Measurements from ENCODE around the gene ADGRG1. TPM values are rescaled to one million over a fixed set of nuclear protein-coding genes. Genes with fewer than 3 reads are reported as not detected.
"Not testable (repeated sequence)": the region's sequence is repeated elsewhere in the genome, so short reads cannot be mapped to it uniquely, and the experiment has no call there.

The ADGRG1 gene
- total RNA-seq, 1 donor from 2014 or later = 19.6 TPM

GRCh38 chr16:57711993-57712392 is 83.6 kb downstream of the ADGRG1 start:
- no peak for FAIRE-seq

GRCh38 chr16:57712569-57712968 is 84.1 kb downstream of the ADGRG1 start:
- FAIRE-seq; DNase-seq (ENCODE audit: low spot score in 2 of 2): not testable (repeated sequence)

More at GRCh38 chr16:57711993-57712392, 83.6 kb downstream of the ADGRG1 start:
- DNase-seq (ENCODE audit: low spot score in 2 of 2) = no peak

GRCh38 chr16:57713596-57713995 is 85.2 kb downstream of the ADGRG1 start:
- FAIRE-seq (no peak), DNase-seq (ENCODE audit: low spot score in 2 of 2) (no peak)

- no peak for FAIRE-seq
- no peak for DNase-seq (ENCODE audit: low spot score in 2 of 2)
These were observed 85.6 kb downstream of the ADGRG1 start for GRCh38 chr16:57714047-57714446.

Other genes with a start within 250 kb of the ADGRG1 start
- gene CCL17, start 223.9 kb upstream of the ADGRG1 start, total RNA-seq = not detected
- 90.9 TPM for gene CIAPIN1, start 181.2 kb upstream of the ADGRG1 start, total RNA-seq
- gene COQ9, start 181.2 kb upstream of the ADGRG1 start, total RNA-seq = 26.1 TPM
- gene POLR2C, start 166.0 kb upstream of the ADGRG1 start, total RNA-seq = 70.9 TPM
- gene DOK4, start 142.1 kb upstream of the ADGRG1 start, total RNA-seq = 71.7 TPM
- gene CCDC102A, start 92.1 kb upstream of the ADGRG1 start, total RNA-seq = 0.82 TPM
- under 0.01 TPM for gene ADGRG5, start 86.0 kb upstream of the ADGRG1 start, total RNA-seq
- not detected for gene ADGRG3, start 39.7 kb downstream of the ADGRG1 start, total RNA-seq
- under 0.01 TPM for gene DRC7, start 66.2 kb downstream of the ADGRG1 start, total RNA-seq
- gene KATNB1, start 107.1 kb downstream of the ADGRG1 start, total RNA-seq = 34.6 TPM
- gene KIFC3, start 173.9 kb downstream of the ADGRG1 start, total RNA-seq = 46.1 TPM

Measured in frontal cortex (tissue), 4 donors.